GM18511 (cell line): Measurements from ENCODE around the gene MOGAT2.
"Not testable (repeated sequence)": the region's sequence is repeated elsewhere in the genome, so short reads cannot be mapped to it uniquely, and the experiment has no call there.

Experiments
- ATAC-seq: cut with Tn5 transposase; IDR thresholded peaks from one replicate; pipeline ENCODE4 v1.9.1; 2021; ENCODE audit warnings: mild to moderate bottlenecking, moderate library complexity; ENCODE audit not compliant: unreplicated experiment

The MOGAT2 gene

DNA sequence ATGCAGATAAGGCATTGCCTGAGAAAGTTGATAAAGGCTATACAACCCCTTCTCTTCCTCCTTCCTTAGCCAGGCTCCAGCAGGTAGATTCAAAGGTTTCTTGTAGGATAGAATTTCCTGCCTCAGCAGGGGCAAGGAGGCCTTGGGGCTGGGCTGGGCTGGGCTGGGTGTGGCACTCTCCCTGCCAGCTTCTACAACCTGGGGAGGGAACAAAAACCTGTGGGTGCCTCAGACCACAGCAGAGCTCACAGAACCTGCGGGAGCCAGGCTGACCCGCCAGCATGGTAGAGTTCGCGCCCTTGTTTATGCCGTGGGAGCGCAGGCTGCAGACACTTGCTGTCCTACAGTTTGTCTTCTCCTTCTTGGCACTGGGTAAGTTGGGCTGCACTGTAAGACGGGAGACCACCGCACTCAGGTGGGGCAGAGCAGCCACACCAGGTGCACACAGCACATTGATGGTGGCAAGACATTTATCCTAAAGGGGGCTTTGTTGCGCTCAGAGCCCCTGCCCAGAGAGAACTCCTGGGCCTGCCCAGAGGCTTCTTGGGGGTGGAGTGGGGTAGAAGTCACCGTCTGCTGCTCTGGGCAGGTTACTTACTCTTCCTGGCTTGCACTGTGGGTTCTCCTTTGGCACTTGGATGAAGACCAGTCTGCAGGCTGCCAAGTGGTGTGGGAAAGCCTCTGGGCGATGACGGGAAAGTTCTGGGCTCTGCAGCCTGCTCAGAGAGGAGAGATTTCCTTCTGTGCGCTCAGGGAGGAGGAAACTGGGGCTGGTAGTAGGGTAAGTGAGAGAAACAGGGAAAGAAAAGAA is at the start of gene MOGAT2:
MOGAT2 (plus strand) TSS at position 231 of the 811 bp plus-strand sequence; CDS start at position 282, 51 bp downstream.
- no peak for ATAC-seq

DNA sequence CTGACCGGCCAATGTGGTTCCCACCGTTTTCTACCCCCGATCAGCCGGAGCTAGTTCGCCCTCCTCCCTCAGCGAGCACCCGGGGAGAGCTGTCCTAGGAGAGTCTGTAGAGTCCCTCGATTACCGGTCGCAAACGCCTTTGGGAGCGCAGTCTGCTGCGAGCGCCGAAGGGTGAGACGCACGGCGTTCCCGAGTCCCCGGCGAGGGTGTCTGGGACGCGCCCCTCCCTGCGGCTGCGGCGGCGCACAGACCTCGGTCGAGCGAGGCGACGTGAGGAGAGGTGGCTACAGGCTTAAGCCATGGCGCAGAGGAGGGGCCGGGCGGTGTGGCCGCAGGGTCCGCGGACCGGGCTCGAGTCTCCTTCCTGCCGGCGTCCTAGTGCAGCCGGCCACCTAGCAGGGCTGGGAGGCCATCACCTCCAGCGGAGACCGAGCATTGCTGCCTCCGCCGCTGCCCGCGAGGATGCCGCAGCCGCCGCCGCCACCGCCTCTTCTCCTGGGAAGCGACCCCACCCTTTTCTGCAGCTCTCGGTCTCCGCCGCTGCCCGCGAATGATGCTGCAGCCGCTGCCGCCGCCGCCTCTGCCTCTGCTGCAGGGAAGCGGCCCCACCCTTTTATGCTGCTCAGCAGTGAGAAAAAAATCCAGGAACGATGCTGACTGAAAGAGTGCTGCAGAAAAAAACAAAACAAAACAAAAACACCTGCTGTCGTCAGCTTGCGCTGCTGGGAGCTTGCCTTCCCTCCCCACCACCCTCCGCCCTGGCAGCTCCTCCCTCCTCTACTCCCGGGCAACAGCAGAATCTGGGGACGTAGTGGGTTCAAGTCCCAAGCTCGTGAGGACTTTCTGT is 49.0 kb upstream of the MOGAT2 start, which contains the start of gene MAP6:
MAP6 (minus strand) TSS at position 588 of the 847 bp plus-strand sequence. CDS start 669 bp downstream, outside the sequence.
- ATAC-seq: no peak

DNA sequence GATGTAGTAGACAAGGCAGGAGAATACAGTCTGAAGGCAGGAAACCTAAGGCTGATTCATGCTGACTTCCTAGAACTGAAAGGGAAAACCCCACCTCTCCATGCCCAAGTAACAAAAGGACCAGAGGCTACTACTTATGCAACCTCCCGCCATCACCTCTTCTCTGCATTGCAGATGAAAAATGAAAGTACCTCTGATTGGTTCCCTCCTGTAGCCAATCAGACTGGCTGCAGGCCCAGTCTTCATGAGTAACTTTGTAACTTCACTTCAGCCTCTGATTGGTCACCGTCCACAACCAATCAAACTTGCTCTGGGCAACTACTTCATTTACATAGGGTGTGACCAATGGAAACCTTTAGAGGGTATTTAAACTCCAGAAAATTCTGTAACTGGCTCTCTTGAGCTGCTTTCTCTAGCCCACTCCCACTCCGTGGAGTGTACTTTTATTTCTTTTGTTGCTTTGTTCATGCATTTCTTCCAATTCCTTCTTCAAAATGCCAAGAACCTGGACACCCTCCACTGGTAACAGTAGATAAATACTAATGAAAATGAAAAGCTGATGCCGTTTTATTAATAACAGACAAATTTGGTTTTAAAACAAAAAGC is 43.6 kb upstream of the MOGAT2 start:
- ATAC-seq: no peak

DNA sequence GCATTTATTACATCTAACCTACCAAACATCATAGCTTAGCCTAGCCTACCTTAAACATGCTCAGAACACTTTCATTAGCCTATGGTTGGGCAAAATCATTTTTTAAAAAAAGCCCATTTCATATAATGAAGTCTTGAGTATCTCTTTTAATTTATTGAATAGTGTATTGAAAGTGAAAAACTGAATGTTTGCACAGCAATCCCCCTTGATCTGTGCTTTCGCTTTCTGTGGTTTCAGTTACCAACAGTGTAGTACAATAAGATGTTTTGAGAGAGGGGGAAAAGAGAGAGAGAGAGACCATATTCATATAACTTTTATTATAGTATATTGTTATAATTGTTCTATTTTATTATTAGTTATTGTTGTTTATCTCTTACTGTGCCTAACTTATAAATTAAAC is 40.4 kb upstream of the MOGAT2 start:
- no peak for ATAC-seq

DNA sequence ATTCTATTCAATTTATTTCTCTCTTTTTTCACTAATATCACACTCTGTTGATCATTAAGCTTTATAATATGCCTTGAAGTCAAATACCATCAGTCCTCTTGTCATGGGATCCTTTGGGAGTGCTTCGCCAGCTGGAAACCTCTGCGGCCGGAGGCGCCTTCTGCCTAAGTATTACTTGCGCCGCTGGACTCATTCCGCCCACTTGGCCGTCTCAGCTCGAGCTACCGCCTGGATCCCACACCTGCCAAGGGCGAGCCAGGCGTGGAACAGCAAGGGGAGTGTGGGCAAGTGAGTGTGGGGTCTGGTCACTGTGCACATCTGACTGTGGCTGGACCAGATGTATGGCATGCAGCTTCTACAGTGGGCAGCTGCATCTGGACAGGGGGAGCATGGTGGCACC is 39.7 kb upstream of the MOGAT2 start:
- ATAC-seq: no peak

DNA sequence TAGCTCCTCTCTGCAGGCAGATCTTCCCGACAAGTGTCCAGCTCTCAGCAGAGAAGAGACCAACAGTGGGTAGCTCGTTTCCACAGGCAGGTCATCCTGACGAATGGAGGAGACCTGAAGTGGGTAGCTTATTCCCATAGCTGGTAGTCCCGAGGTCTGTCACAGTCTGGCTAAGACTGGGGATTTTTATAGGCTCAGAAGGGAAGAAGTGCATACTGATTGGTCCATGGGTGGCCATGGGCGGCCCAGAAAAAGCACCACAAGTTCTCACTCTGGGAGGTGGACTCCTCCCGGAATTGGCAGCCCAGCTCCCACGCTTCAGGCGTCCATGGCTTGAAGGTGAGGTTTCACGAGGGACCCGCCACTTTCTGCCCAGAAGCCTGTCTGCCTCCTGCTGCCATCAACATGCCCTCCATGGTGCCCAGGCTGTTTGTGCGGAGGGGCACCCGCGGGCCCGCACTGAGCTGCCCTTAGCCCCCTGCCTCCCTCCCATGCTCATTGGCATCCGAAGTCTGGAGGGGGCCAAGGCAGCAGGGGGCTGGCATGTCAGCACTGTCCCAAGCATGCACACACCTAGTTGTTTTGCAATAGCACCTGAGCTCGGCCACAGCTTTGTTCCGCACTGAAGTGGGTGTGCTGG is 38.9 kb upstream of the MOGAT2 start:
- no peak for ATAC-seq

DNA sequence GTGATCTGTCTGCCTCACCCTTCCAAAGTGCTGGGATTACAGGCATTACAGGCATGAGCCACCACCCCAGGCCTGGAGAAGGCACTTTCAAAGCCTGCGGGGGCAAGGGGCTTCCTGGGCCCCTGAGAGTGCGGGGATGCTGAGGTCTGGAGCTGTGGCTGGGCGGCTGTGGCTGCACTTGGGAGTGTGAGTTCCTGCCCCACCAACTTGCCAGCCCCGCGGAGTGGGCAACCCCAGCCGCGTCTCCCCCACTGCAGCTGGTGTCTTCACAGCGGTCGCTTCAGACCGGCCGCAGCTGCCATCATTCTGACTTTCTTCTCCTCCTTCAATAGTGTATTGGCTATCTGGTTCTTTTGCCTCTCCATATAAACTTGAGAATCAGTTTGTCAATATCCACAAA is 38.1 kb upstream of the MOGAT2 start:
- ATAC-seq: no peak

DNA sequence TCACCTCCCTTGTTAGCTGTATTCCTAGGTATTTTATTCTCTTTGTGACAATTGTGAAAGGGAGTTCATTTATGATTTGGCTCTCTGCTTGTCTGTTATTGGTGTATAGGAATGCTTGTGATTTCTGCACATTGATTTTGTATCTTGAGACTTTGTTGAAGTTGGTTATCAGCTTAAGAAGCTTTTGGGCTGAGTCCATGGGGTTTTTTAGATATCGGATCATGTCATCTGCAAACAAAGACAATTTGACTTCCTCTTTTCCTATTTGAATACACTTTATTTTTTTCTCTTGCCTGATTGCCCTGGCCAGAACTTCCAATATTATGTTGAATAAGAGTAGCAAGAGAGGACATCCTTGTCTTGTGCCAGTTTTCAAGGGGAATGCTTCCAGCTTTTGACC is 33.8 kb upstream of the MOGAT2 start:
- not testable (repeated sequence) for ATAC-seq

DNA sequence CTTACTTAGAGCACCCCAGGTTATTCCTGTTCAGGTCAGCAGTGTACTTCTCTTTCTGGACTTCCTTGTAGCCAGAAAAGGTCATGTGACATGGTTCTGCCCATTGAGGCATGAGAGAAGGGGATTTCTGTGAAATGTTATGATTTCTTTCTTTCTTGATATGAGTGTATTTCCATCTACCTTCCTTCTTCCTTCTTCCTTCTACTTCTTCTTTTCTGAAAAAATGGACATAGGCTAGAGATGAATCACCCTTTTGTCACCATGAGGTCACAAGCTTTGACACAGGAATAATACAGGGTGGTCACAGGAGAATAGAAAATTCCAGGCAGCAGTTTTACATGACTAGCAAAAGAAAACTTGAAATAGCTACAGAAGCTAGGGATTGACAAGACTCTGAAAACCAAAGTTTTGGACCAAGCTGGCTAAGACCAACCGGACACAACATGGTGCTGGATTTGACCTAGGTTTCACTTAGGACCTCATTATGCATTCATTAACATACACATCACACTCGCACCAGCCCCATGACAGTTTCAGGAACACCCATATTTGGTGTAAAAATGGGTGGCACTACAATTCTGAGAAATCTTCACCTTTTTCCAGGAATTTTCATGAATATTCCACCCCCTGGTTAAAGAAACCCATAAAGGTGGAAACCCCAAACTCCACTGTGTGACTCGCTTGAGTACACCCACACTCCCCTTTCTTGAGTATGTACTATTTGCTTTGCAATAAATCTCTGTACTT is 27.6 kb upstream of the MOGAT2 start:
- ATAC-seq: peak; percentile 82

DNA sequence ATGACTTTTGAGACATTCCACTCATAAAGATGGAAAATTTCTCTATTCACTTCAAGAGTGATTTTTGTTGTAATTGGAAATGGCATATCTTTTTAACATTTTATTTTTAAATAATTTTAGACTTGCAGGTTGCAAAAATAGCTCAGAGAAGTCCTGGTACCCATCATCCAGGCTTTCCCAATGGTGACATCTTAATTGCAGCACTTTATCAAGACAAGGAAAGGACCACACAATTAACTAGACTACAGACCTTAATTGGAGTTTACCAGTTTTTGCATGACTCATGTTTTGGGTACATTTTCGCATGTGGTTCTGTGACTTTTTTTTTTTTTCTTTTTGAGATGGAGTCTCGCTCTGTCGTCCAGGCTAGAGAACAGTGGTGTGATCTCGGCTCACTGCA is 25.8 kb upstream of the MOGAT2 start:
- no peak for ATAC-seq

DNA sequence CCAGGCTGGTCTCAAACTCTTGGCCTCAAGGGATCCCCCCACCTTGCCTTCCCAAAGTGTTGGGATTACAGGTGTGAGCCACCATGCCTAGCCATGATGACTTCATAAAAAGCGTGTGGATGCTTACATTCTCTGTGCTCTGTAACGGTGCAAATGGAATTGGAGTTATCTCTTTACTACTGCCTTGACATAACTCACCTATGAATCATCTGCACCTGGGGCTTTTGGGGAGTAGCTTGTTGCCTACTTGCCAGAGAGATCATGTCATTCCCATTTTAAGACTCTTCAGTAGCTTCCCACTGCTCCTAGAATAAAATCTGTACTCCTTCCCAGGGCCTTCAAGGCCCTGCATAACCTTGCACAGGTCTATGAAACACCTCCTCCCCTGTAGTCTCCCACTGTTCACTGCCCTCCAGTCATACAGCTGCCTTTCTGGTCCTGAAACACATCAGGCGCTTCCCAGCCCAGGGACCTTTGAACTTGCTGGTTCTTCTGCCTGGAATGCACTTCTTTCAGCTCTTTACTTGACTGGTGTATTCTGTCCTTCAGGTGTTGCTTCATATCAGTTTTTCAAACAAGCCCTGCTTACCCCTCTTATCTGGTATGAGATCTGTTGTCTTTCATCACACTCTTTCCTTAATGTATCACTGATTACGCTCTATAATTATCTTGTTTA is 19.6 kb upstream of the MOGAT2 start:
- ATAC-seq: no peak

DNA sequence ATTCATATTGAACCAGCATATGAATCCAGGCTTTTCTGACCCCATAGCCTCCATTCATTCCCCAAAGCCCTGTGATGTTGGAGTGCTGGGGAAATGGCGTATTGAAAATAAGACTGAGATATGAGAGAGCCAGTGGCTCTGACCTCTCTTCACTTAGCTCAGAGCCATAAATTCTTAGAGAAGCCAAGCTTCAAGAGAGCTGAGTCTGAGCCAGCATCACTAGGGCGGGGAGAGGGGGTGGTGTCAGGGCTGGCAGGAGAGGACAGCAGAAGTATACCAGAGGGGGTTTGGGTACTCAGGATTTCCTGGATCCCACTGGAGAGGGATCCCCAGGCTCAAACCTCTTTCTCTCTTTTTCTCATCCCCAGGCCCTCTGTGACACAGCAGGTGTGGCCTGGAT is 16.7 kb upstream of the MOGAT2 start:
- ATAC-seq: no peak

DNA sequence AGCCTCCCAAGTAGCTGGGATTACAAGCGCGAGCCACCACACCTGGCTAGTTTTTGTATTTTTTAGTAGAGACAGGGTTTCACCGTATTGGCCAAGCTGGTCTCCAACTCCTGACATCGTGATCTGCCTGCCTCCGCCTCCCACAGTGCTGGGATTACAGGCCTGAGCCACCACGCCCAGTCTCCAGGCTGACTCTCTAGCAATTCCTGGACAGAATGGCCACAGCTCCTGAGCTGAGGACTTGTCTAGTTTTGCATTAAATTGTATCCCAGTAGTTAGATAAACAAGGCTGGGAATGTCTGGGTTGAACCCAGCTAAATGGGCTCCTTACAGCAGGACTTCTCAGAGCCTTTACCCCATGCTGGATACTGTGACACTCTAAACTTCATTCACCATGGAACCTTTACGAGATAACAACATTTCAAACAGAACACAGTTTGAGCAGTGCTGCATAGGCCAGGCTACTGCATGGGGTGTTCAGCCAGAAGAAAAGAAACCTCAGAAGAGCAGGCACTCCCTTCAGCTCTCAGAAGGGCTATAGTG is 13.9 kb upstream of the MOGAT2 start:
- ATAC-seq: no peak

DNA sequence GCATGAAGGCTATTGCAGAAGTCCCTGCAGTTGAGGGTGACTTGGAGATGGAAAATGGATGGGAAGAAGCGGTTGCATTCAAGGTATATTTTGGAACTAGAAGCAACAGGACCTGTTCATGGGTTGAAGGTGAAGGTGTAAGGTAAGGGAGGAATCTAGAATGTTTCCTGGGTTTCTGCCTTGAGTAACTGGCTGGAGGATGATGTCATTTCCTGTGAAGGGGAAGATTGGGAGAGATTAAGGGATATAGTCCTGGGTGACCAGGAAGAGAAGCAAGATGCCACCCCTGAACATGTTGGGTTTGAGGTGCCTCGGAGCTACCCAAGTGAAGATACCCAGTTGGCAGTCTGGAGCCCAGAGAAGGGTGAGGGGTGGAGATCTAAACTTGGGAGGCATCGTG is 12.1 kb upstream of the MOGAT2 start:
- ATAC-seq: no peak

DNA sequence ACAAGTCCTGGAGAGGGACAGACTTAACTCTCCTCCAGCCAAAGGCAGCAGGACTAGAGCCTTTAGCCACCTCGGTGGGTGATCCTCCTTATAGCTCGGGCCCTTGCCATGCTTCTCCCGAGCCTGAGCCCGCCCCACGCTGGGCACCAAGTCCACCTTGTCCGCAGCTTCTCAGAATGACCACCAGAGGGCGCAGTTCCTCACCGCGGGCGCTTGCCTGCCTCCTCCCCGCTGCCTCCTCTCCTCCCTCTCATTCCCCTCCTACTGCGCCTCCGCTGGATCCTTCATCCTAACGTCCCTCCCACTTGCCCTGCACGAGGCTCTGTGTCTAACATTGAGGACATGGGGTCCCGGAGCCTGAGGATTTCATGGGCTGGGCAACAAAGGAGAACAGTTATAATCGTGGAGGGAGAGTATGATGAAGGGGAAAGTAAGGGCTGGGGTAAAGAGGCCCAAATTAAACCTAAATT is 11.3 kb upstream of the MOGAT2 start:
- peak; percentile 61 for ATAC-seq

DNA sequence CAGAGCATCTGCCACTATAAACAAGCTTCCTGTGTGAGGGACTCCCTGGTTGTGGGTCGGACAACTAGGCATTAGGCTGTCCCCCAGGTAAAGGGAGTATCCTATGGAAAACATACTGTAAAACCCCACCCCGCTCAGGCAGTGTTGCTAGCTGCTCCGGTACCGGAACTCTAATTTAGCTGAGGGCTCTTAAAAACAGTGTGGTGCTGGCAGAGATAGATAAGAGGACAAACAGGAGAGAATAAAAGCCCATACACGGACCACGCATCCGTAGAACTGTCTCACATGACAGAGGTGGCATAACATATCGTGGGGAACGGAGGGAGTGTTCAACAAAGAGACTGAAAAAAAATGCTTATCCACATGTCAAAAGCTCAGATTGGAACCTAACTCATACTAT is 3.4 kb upstream of the MOGAT2 start:
- ATAC-seq: no peak

DNA sequence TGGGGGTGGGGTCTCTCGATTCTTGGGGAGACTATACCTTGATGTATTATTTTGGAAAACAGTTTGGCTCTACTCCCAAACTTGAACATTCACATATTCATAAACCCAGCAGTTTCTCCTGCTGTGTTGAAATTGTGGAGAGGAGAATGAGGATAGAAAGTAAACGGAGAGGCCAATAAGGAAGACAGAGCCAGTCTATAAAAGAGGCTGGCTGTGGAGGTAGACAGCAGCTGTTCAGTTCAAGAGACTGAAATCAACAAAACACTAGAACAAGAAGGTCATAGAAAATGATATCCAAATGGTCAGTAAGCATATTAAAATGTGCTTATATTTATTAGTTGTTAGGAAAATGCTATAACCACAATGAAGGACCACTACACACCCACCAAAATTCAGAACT is 1.9 kb upstream of the MOGAT2 start:
- ATAC-seq: no peak

DNA sequence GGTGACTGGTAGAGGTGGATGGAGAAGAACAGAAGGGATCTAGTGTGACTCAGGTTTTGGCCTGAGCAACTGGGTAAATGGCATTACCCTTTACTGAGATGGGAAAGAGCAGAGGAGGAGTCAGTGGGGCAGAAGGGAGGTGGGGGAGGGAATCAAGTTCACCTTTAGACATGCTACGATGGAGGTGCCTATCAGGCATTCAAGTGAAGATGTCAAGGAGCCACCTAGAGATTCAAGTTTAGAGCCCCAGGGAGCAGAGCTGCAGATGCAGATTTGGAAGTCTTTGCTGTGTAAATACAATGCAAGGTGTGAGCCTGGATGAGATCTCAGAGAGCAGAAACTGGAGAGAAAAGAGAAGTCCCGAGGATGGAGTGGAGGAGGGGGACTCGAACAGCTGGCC is 979 bp upstream of the MOGAT2 start:
- no peak for ATAC-seq
